Measurements from ENCODE around the gene CERS3.

Gene CERS3

DNA sequence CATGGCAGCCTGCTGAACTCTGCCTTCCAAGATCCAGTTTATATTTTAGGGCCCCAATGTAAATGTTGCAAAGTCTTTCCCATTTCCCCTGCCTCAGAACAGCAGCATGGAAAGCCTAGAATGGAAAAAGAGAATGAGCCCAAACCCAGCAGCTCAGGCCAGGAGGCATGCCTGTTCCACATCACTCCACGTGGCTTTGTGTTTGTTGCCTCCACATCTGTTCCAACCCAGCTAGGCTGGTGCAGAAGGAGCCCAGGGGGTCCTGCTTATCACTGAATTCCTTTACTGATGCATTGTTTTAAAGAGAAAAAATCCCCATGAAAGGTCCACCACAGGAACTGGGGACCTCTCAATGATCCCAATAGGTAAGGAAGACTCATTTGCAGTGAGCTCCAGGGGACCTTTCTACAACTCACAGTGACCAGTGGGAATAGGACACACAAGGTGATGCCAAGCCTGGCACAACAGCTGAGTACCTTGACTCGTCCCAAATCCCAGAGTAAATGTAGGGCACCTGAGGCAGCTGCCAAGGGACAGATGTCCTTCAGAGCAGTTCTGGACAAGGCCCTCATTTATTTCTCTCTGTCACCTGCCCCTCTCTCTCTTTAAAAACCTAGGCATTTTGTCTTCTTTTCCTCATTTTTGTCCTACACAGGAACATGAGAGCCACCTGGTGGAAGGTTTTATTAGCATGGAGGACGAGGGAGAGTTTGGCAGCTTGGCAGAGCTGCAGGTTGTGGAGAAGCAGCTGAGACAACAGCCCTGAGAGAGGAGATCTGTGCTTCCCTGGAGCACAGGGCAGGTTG is 145.2 kb downstream of the CERS3 start:
- DNase-seq (ENCODE audit: low read depth, low spot score), result peak; percentile 34

DNA sequence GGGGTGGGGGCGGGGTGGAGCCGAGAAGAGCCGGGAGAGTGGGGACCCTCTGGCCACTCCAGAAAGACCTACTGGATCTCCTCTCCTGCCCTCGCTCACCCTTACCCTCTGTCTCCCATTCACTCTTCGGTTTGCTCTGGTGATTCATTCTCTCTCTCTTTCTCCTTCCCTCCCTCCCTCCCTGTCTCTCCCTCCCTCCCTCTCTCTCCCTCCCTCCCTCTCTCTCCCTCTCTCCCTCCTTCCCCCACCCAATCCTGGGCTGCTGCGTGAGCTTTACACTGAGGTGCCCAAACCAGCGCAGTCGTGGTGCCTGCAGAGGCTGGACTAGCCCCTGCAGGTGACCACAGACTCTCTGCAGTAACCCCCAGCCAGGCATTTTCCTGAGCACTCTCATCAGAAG is 154.8 kb downstream of the CERS3 start:
- no peak for DNase-seq (ENCODE audit: low read depth, low spot score)

- peak; percentile 17 for DNase-seq (ENCODE audit: low read depth, low spot score)
These were observed 155.4 kb downstream of the CERS3 start for GRCh38 chr15:100373120-100373896.

GRCh38 chr15:100372739-100373119 is 156.0 kb downstream of the CERS3 start:
- no peak for DNase-seq (ENCODE audit: low read depth, low spot score)

DNA sequence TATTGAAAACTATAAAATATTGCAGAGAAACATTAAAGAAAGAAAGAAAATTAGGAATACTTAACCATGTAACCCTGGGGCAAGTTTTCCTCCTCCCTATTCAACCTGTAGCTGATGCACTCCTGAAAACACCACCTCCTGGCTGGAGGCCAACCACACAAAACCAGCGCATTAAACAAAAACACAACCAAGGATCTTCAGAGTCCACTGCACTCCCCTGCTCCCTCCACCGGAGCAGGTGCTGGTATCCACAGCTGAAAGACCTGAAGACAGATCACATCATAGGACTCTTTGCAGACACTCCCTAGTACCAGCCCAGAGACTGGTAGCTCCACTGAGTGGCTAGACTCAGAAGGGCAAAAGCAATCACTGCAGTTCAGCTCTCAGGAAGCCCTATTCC is 173.4 kb downstream of the CERS3 start:
- DNase-seq (ENCODE audit: low read depth, low spot score), result no peak

DNA sequence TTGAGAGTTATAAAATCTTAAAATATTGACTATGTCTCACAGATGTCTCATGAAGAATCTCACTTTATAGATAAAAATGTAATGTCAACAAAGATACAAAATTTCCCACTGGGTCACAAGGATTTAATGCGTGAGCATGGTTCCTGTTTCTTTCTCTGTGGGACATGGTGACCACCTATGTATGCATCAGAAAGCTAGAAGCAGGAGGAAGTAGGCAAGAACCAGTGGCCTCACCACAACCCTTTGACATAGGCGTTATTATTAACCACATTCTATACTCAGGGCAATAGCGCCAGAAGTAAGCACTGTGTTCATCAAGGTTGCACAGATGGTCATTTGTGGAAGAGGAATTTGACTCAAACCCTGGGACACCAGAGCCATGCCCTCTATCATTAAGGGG is 175.3 kb downstream of the CERS3 start:
- no peak for DNase-seq (ENCODE audit: low read depth, low spot score)

DNA sequence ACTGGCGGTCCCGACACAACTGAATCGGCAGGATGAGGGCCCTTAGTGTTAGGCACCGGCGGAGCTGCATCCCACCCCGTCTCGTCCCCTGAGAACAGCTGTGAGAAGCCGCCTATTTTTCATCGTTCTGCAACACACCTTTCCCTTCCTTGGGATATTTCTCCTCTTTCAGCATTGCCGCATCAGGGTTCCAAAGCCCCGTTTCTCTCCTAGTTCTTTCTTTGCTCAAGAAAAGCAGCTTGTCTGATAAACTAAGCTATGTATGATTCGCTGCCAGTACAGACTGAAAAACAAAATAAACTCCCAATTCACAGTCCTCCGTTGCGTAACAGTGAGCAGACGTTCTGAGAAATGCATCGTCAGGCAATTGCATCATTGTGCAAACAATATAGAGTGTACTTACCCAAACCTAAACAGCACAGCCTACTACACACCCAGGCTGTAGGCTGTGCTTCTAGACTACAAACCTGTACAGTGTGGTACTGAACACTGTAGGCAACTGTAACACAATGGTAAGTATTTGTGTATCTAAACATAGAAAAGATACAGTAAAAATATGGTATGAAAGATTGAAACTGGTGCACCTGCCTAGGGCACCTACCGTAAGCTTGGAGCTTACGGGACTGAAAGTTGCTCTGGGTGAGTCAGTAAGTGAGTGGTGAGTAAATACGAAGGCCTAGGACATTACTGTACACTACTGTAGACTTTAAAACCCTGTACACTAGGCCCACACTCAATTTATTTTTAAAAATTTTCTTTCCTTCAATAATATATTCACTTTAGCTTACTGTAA is 178.1 kb downstream of the CERS3 start:
- DNase-seq (ENCODE audit: low read depth, low spot score), result no peak
